IMR-90 (cell line): ENCODE measurements around the gene C6orf136. TPM values are rescaled to one million over a fixed set of nuclear protein-coding genes. Genes with fewer than 3 reads are reported as not detected.

Source experiments
- ATAC-seq: fragments of 200-7000 bp; cut with Tn5 transposase; 2 replicates; pipeline ENCODE4 v1.9.1; 2020; ENCODE audit warnings: low read depth, mild to moderate bottlenecking, moderate library complexity
- BruUV-seq: library from RNA; stranded (reverse); fragments of 400-500 nt; replicated peaks from 2 replicates; lab custom pipeline; 2021; lab: Mats Ljungman, UMichigan
- CTCF ChIA-PET: fragments of 300-600 bp; formaldehyde crosslinking; extraction: SDS; loops from one replicate; lab custom pipeline; 2021; ENCODE audit warnings: antibody characterized with exemption; lab: Yijun Ruan, JAX
- POLR2A ChIA-PET: fragments of 300-600 bp; sonication (Branson Sonifier 250); formaldehyde crosslinking; loops from one replicate; lab custom pipeline; 2022; ENCODE audit warnings: antibody characterized with exemption; ENCODE audit not compliant: unreplicated experiment; lab: Charles Lee
- DNase-seq: peaks from one replicate; pipeline ENCODE4 v3.0.0; 2013
- H2AFZ ChIP-seq: replicated peaks from 2 replicates; pipeline ENCODE3; 2013; ENCODE audit warnings: low read length, mild to moderate bottlenecking; ENCODE audit not compliant: poor library complexity
- H2AK5ac ChIP-seq: 2 replicates; pipeline ENCODE4 v1.6.1; 2013; ENCODE audit warnings: low read depth, low read length, inconsistent platforms
- H2AK9ac ChIP-seq: replicated peaks from 2 replicates; pipeline ENCODE3; 2013; ENCODE audit warnings: mild to moderate bottlenecking, low read depth, low read length, moderate library complexity; ENCODE audit not compliant: poor library complexity
- H2BK120ac ChIP-seq: 2 replicates; pipeline ENCODE4 v1.6.1; 2013; ENCODE audit warnings: low read depth, low read length, inconsistent platforms
- H2BK15ac ChIP-seq: 3 replicates; pipeline ENCODE4 v1.6.1; 2013; ENCODE audit warnings: low read depth, low read length, inconsistent platforms
- H2BK20ac ChIP-seq: 2 replicates; pipeline ENCODE4 v1.6.1; 2013; ENCODE audit warnings: low read depth, mild to moderate bottlenecking, inconsistent platforms, low read length, moderate library complexity
- H2BK5ac ChIP-seq: 2 replicates; pipeline ENCODE4 v1.6.1; 2013; ENCODE audit warnings: mild to moderate bottlenecking, low read depth, low read length, inconsistent platforms; ENCODE audit not compliant: poor library complexity, severe bottlenecking
- H3K14ac ChIP-seq: replicated peaks from 2 replicates; pipeline ENCODE4 v1.6.1; 2013; ENCODE audit warnings: low read depth, low read length, inconsistent platforms
- H3K18ac ChIP-seq: 2 replicates; pipeline ENCODE4 v1.6.1; 2013; ENCODE audit warnings: low read depth, low read length, control low read depth
- H3K23ac ChIP-seq: 2 replicates; pipeline ENCODE4 v1.6.1; 2013; ENCODE audit warnings: low read depth, low read length, inconsistent platforms
- H3K27ac ChIP-seq: 2 replicates; pipeline ENCODE4 v1.5.1; 2013; ENCODE audit warnings: mild to moderate bottlenecking, control low read depth, low read length; ENCODE audit not compliant: insufficient read depth
- H3K27me3 ChIP-seq: 2 replicates; pipeline ENCODE4 v1.6.1; 2013; ENCODE audit warnings: low read length; ENCODE audit not compliant: control insufficient read depth, insufficient read depth
- H3K36me3 ChIP-seq: 2 replicates; pipeline ENCODE4 v1.6.1; 2013; ENCODE audit warnings: low read length, mixed read lengths; ENCODE audit not compliant: control insufficient read depth, insufficient read depth
- H3K4ac ChIP-seq: 2 replicates; pipeline ENCODE4 v1.6.1; 2013; ENCODE audit warnings: low read depth, low read length, inconsistent platforms
- H3K4me1 ChIP-seq: 2 replicates; pipeline ENCODE4 v1.6.1; 2013; ENCODE audit warnings: low read length, mixed read lengths; ENCODE audit not compliant: control insufficient read depth, insufficient read depth
- H3K4me2 ChIP-seq: 2 replicates; pipeline ENCODE4 v1.6.1; 2013; ENCODE audit warnings: low read depth, mild to moderate bottlenecking, control low read depth, low read length, moderate library complexity
- H3K4me3 ChIP-seq: 2 replicates; pipeline ENCODE4 v1.5.1; 2013; ENCODE audit warnings: low read depth, mild to moderate bottlenecking, control low read depth, low read length, moderate library complexity; ENCODE audit not compliant: insufficient read depth
- H3K56ac ChIP-seq: 2 replicates; pipeline ENCODE4 v1.6.1; 2013; ENCODE audit warnings: low read length, inconsistent platforms; ENCODE audit not compliant: insufficient read depth; ENCODE audit errors: extremely low read depth
- H3K79me1 ChIP-seq, 2 experiments: 2 replicates each; pipeline ENCODE4 v1.6.1; 2013; ENCODE audit warnings: low read length in 2 of 2, inconsistent platforms in 1 of 2, low read depth in 1 of 2
- H3K9ac ChIP-seq: 2 replicates; pipeline ENCODE4 v1.6.1; 2013; ENCODE audit warnings: low read depth, low read length, control low read depth
- H3K9me1 ChIP-seq: 2 replicates; pipeline ENCODE4 v1.6.1; 2013; ENCODE audit warnings: low read length, inconsistent platforms; ENCODE audit not compliant: insufficient read depth
- H3K9me3 ChIP-seq: 2 replicates; pipeline ENCODE4 v1.6.1; 2013; ENCODE audit warnings: low read length; ENCODE audit not compliant: control insufficient read depth, insufficient read depth
- H4K20me1 ChIP-seq: 2 replicates; pipeline ENCODE4 v1.6.1; 2013; ENCODE audit warnings: low read length, inconsistent platforms; ENCODE audit not compliant: insufficient read depth
- H4K5ac ChIP-seq: 2 replicates; pipeline ENCODE4 v1.6.1; 2013; ENCODE audit warnings: mild to moderate bottlenecking, low read depth, low read length, control low read depth
- H4K8ac ChIP-seq, 2 experiments: 2 replicates each; pipeline ENCODE4 v1.6.1; 2013; ENCODE audit warnings: low read depth in 2 of 2, low read length in 2 of 2, control low read depth in 1 of 2, inconsistent platforms in 1 of 2
- H4K91ac ChIP-seq: 2 replicates; pipeline ENCODE4 v1.6.1; 2013; ENCODE audit warnings: low read depth, low read length, inconsistent platforms; ENCODE audit not compliant: insufficient read depth
- BHLHE40 ChIP-seq: fragments of 150-350 bp; IDR thresholded peaks from 2 replicates; pipeline ENCODE4 v1.6.1; 2016; ENCODE audit warnings: mild to moderate bottlenecking, low read depth, low read length
- CEBPB ChIP-seq: IDR thresholded peaks from 2 replicates; pipeline ENCODE4 v1.6.1; 2012; ENCODE audit warnings: low read depth, low read length, improper control_type of control experiment
- MAFK ChIP-seq: IDR thresholded peaks from 2 replicates; pipeline ENCODE4 v1.6.1; 2012; ENCODE audit warnings: low read depth, low read length, improper control_type of control experiment
- NFE2L2 ChIP-seq: fragments of 150-350 bp; IDR thresholded peaks from 2 replicates; pipeline ENCODE4 v1.6.1; 2016; ENCODE audit warnings: low read depth, mild to moderate bottlenecking, low read length
- POLR2A ChIP-seq: IDR thresholded peaks from 2 replicates; pipeline ENCODE4 v1.6.1; 2012; ENCODE audit warnings: mild to moderate bottlenecking, low read depth, low read length
- USF2 ChIP-seq: fragments of 150-350 bp; IDR thresholded peaks from 2 replicates; pipeline ENCODE4 v1.6.1; 2017; ENCODE audit warnings: mild to moderate bottlenecking, antibody characterized with exemption, low read length, low read depth
- WGBS, 2 experiments: methylation state at CpG; one replicate each; pipeline versions ENCODE4 v1.1.5 to v1.1.7; 2013; ENCODE audit warnings: missing lambda C conversion rate in 2 of 2; ENCODE audit not compliant: insufficient read length in 1 of 2; ENCODE audit errors: extremely low coverage in 2 of 2; 5-methylcytosine and 5-hydroxymethylcytosine counted together
- dilution Hi-C: fragments of 300-500 bp; cut with HindIII; formaldehyde crosslinking; loops from one replicate; pipeline ENCODE4 v1.14.3; 2018; ENCODE audit warnings: low sequenced_read_pairs; ENCODE audit not compliant: unreplicated experiment
- in situ Hi-C: fragments of 300-500 bp; cut with MboI; formaldehyde crosslinking; loops from 3 replicates; pipeline ENCODE4 v1.14.3; 2019; ENCODE audit warnings: low sequenced_read_pairs, inconsistent platforms, mixed read lengths
- intact Hi-C: fragments of 100-400 bp; cut with micrococcal nuclease; formaldehyde crosslinking; loops from 2 replicates; pipeline ENCODE4 v1.10.0; 2022
- polyA plus RNA-seq, 3 experiments: library from polyadenylated mRNA; depleted of rRNA; stranded (reverse); fragments of >200 nt; gene quantifications; 2 replicates each; pipeline ENCODE4 v1.2.3, GENCODE V29; 2012; ENCODE audit warnings: low replicate concordance in 1 of 3
- total RNA-seq: library from RNA; depleted of rRNA; stranded (reverse); fragments of >200 nt; gene quantifications from 2 replicates; pipeline ENCODE4 v1.2.3, GENCODE V29; 2012
- TF ChIP-seq, protein P1 (sequence below): fragments of 150-350 bp; IDR thresholded peaks from 2 replicates; pipeline ENCODE4 v1.6.1; 2016; ENCODE audit warnings: low read depth, mild to moderate bottlenecking, low read length, moderate library complexity, borderline replicate concordance

Gene C6orf136
- total and polyA plus RNA-seq, 2 of the 4 experiments (the other 2 are of a cell fraction), result 1.1 to 11.7 TPM

- no peak overlapping the region for H3K27ac ChIP-seq
- no peak overlapping the region for H4K8ac ChIP-seq
- H4K5ac ChIP-seq, result no peak overlapping the region
- no peaks in the 10 kb centered on the region for H3K27me3 ChIP-seq
- intact Hi-C loops (no loop called here), in situ Hi-C loops (no loop called here), dilution Hi-C loops (no loop called here)
- no peak overlapping the region for H2BK5ac ChIP-seq
- H3K18ac ChIP-seq, result no peak overlapping the region
- BruUV-seq, result no TSS peak
- peaks cover 2 to 4% of the 10 kb centered on the region in 2 experiments; a peak in 3 of 4 replicates for H3K79me1 ChIP-seq
- no peak overlapping the region for H2BK15ac ChIP-seq
- H2AK5ac ChIP-seq, result no peak overlapping the region
- no peak overlapping the region for H3K9ac ChIP-seq
- ChIA-PET POLR2A (no interaction called here), CTCF (no interaction called here)
- H4K20me1 ChIP-seq, result no peaks in the 10 kb centered on the region
- H2BK120ac ChIP-seq, result no peak overlapping the region
- no peak overlapping the region for H3K4me3 ChIP-seq
- H3K4ac ChIP-seq, result no peak overlapping the region
- H2BK20ac ChIP-seq, result no peak overlapping the region
- peaks cover 74% of the 10 kb centered on the region for H3K36me3 ChIP-seq
- no peak for DNase-seq
- no peaks in the 10 kb centered on the region; the same call in 1 of the 2 replicates for H3K4me1 ChIP-seq
- H3K56ac ChIP-seq, result no peak overlapping the region
- H3K23ac ChIP-seq, result no peak overlapping the region
- H3K9me3 ChIP-seq, result no peaks in the 10 kb centered on the region
- H2AK9ac ChIP-seq, result no peak overlapping the region
- no peaks in the 10 kb centered on the region for H3K9me1 ChIP-seq
- 91% methylated on average over 4 of the region's 7 CpGs; no CpG with 5 or more reads in 1 of the 2 experiments for WGBS, 2 experiments
- H4K91ac ChIP-seq, result no peak overlapping the region
- H3K14ac ChIP-seq, result no peak overlapping the region
- H3K4me2 ChIP-seq, result no peak overlapping the region
- no peak overlapping the region for H2AFZ ChIP-seq
- ATAC-seq, result no peak
- TF ChIP-seq BHLHE40 (no peak), POLR2A (no peak), MAFK (no peak), NFE2L2 (no peak), USF2 (no peak), CEBPB (no peak)
- TF ChIP-seq, protein P1, sequence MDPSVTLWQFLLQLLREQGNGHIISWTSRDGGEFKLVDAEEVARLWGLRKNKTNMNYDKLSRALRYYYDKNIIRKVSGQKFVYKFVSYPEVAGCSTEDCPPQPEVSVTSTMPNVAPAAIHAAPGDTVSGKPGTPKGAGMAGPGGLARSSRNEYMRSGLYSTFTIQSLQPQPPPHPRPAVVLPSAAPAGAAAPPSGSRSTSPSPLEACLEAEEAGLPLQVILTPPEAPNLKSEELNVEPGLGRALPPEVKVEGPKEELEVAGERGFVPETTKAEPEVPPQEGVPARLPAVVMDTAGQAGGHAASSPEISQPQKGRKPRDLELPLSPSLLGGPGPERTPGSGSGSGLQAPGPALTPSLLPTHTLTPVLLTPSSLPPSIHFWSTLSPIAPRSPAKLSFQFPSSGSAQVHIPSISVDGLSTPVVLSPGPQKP, result no peak
These were observed 9.6 kb downstream of the C6orf136 start for GRCh38 chr6:30656513-30656912.
